HG03060 (cell line): ENCODE measurements around the gene DNAAF5.

ENCODE experiments used
- ATAC-seq: cut with Tn5 transposase; IDR thresholded peaks from one replicate; pipeline ENCODE4 v1.9.1; 2021; ENCODE audit warnings: low read depth, moderate number of reproducible peaks; ENCODE audit not compliant: unreplicated experiment

The DNAAF5 gene

DNA sequence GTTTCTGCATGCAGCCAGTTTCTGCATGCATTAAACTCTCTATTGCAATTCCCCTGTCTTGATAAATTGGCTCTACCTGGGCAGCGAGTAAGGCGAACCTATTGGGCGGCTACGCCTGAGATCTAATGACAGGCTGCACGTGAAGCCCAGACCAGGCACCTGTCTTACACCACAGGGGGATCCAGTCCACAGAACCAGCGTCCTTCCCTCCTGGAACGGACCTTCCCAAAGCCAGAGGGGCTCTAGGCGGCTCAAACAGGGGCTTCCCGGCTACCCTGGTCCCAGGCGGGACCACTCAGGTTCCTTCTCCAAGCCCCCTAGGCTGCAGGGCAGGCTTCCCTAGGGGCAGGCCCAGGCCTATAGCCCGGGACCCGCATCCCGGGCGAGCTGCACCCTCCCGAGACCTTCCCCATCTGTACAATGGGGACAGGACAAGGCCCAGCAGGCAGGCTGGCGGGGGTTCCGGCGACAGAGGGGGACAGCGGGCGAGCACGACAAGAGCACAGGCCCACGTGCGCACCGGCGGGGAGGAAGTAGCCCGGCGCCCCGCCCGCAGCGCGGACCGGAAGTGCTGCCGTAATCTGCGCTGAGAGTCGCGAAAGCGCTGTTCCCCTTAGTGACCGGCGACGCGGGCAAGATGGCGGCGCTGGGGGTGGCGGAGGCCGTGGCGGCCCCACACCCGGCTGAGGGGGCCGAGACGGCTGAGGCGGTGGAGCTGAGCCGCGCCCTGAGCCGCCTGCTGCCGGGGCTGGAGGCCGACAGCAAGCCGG is at the start of gene DNAAF5:
DNAAF5 (plus strand) TSS at position 616 of the 770 bp plus-strand sequence; CDS start at position 638, 22 bp downstream.
- ATAC-seq: peak; percentile 78

DNA sequence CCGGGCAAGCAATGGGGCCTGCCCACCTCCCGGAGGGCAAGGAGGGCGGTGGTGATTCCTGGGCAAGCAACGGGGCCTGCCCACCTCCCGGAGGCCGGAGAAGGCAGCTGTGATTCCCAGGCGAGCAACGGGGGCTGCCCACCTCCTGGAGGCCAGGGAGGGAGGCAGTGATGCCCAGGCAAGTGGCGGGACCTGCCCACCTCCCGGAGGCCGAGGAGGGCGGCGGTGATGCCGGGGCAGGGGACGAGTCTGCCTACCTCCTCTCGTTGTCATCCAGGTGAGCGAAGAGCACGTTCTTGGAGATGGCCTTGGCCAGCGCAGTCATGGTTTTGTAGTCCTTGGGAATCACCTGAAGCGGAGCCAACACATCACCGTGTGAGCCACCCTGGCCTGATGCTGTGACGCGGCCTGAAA is 49.5 kb upstream of the DNAAF5 start:
- no peak for ATAC-seq

DNA sequence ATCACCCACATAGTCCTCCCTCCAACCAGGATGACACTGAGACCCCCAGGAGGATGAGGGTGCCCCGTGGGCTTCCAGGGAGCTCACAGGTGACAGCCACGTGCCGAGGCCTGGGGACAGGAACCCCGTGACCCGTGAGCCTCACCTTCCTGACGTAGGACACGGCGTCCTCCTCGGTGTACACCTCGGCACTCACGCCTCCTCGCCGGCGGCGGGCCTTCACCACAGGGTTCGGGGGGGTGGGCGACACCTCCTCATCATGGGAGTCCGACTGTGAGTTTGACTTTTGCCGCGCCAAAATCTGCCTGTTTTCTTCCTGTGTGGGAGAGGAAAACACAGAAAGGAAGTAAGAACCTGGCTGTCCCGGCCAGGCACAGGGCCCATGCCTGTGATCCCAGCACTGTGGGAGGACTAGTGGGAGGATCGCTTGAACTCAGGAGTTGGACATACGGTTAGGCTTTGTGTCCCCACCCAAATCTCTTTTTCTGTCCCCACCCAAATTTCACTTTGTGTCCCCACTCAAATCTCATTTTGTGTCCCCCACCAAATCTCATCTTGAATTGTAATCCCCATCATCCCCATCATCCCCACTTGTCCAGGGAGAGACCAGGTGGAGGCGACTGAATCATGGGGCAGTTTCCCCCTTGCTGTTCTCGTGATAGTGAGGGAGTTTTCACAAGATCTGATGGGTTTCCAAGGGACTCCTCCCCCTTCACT is 45.9 kb upstream of the DNAAF5 start:
- no peak for ATAC-seq

DNA sequence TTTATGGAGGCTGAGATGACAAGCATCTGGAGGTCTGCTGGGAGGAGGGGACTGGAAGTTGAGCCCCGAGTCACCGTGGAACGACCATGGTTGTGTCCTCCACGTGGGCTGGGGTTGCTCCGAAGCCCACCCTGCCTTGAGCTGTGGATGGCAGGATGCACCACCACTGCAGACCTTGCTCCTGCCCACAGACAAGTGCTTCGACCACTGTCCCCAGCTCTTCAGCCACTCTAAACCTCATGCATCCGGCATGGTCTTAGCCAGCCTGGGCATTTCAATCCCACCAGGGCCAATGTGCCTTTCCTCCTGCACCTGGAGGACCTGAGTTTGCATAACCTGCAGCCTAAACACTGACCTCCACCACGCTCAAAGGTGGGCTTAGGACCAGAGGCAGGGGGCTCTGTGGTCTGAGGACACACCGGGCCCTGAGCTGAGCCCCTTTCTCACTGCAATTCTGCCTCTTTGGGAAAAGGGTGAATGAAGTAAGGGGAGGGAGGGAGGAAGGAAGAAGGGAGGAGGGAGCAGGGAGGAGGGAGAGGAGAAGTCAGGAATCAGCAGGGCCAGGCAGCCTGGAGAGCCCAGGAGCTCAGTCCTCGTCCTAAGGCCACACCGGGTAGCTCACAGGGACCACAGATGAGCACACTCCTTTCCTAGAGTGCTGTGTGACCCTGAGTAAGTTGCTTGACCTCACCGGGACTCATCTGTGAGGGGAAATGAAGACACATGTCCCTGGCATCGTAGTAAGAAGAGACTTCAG is 44.8 kb upstream of the DNAAF5 start:
- ATAC-seq: no peak

DNA sequence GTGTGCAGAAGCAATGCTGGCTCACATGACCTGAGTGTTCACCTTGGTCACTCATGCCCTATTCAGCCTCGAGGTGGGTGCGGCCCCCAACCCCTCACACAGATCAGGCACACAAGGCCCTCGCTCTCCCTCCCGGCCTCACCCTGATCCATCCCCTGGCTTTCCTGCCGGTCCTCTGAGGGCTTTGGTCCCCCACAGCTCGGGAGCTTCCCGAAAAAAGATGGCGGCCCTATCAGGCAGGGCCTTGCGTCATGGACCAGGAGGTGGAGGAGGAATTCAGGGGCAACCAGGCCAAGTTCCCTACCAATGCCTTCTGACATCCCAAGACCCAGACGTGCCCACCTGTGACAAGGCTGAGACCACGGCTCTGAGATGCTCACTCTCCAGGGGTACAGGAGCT is 43.7 kb upstream of the DNAAF5 start:
- no peak for ATAC-seq

DNA sequence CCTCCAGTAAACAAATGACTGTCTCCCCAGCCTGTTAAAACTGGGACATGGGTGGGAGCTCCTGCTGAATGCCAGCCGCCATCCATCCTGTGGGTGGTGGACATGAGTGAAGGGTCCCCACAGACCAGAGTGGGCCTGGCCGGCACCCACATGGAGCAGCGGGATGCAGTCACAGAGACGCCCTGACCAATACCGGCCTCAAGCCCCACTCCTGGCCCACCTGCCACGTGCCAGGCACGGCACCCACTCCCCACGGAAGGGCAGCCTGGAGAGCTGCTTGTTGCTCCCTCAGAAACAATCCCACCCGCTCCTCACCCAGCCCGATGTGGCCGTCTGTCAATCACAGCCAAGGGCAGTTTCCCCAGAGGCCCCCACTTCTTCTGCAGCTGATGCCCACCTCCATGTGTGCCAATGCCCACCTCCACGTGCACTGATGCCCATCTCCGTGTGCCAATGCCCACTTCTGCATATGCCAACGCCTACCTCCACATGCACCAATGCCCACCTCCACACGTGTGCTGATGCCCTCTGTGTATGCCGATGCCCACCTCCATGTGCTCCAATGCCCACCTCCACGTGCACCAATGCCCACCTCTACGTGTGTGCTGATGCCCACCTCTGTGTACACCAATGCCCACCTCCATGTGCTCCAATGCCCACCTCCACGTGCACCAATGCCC is 42.8 kb upstream of the DNAAF5 start:
- no peak for ATAC-seq

DNA sequence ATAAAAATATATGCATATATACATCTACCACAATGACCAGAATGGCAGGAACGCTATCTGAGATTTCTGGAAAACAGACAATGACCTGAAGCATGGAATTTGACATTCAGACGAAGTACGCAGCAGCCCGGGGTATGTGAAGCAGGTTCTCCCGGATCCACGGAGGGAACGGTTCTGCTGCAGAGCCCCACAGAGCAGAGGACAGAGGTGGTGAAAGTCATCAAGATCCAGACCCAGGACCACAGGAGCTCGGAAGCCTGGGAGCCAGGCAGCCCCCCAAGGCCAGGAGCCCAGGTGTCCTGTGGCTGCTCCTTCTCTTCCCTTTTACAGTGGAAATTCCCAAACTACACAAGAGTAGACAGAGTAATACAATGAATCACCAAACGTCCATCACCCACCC is 42.1 kb upstream of the DNAAF5 start:
- no peak for ATAC-seq

DNA sequence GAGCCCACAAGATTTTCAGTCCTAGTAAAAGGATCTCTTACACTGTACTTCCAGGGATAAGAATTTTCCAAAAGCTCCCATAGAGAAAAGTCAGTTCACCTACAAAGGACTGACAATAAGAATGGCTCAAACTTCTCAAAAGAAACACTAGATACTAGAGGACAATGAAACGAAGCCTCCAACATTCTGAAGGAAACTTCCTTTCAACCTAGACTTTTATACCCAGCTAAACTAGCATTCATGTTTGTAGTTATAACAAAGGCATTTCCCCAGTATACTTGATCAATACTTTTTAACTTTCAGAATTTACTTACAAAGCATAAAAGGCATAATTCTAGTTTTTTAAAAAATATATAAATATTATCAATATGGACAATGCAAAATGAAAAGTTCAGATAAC is 41.0 kb upstream of the DNAAF5 start:
- no peak for ATAC-seq

DNA sequence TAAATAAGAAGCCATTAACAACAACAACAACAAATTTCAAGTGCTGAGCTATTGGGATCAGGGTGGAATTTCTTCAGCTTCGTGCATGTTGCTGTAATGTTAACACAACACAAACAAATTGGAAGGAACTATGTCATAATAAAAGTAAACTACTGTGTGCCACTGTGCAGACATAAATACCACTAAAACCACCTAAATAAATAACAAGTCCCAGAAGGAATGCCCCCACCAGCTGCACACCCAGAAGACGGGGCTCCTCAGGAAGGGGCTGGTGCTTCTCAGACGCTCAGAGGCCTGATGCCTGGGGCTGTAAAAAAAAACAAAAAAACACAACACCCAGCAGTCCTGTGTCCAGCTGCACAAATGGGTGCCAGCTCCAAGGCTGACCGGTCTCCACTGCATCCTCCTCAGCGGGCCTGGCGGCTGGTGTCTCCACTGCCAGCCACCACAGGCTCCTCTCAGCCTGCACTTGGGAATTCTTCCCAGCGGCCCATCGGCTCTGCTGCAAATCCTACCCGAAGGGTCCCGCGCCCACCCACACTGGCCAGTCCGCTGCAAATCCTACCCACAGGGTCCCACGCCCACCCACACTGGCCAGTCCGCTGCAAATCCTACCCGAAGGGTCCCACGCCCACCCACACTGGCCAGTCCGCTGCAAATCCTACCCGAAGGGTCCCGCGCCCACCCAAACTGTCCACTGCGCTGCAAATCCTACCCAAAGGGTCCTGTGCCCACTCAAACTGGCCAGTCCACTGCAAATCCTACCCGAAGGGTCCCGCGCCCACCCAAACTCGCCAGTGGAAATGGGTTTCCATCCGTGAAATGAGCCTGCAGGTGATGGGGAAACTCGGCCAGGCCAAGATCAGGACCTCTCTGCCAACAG is 35.8 kb upstream of the DNAAF5 start:
- ATAC-seq: no peak

DNA sequence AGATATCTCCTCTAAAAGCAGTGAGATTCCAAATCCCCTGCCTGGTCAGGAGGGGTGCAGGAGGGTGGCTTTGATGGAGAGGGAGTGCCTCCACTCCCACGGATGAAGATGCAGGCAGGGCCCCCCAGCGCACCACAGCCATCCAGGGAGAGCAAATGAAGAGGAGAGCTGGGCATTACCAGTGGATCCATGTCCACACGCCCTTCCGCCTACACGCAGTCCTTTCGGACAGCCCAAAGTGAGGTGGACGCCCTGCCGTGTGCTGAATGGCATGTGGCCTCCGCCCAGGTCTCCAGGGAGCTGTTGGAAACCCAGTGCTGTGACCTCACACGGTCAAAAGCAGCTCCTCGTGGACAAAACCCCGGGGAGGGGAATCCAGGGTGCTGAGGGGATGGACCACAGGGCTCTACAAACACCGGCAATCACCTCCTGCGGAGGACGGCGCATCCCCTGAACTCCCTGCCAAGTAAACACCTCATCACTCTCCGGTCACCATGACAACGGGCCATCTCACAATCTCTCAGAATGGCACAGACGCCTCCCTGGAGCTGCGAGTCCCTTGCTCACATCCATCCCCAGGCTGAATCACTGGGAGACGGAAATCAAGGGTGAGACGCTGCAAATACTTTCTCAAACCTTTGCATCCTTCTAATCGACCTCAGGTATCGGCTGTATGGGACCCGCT is 35.0 kb upstream of the DNAAF5 start:
- no peak for ATAC-seq

DNA sequence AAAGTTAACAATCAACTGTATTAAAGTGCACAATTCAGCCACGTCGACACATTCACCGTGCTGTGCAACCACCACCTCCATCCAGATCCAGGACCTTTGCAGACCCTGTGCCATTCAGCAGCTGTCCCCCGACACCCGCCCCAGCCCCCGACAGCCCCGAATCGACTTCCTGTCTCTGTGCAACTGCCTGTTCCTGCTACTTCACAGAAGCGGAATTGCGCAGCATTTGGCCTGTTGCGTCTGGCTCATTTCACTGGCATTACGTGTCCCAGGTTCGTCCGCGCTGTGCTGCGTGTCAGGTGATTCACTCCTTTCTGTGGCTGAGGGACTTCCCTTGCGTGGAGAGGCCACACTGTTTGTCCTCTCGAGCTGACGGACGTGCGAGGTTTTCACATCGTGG is 33.2 kb upstream of the DNAAF5 start:
- ATAC-seq: no peak

DNA sequence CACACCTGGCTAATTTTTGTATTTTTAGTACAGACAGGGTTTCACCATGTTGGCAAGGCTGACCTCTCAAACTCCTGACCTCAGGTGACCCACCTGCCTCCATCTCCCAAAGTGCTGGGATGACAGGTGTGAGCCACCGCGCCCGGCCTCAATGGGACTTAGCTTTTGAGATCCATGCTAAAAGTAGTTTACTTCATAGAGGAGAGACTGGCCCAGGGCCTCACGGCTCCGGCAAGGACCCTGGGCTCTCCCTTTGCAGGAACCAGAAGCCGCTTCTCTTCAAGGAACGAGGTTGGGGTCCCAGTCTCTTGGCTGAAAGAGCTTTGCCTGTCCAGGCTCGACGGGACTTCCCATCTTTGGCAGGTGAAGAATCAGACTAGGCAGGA is 30.1 kb upstream of the DNAAF5 start:
- ATAC-seq: no peak

DNA sequence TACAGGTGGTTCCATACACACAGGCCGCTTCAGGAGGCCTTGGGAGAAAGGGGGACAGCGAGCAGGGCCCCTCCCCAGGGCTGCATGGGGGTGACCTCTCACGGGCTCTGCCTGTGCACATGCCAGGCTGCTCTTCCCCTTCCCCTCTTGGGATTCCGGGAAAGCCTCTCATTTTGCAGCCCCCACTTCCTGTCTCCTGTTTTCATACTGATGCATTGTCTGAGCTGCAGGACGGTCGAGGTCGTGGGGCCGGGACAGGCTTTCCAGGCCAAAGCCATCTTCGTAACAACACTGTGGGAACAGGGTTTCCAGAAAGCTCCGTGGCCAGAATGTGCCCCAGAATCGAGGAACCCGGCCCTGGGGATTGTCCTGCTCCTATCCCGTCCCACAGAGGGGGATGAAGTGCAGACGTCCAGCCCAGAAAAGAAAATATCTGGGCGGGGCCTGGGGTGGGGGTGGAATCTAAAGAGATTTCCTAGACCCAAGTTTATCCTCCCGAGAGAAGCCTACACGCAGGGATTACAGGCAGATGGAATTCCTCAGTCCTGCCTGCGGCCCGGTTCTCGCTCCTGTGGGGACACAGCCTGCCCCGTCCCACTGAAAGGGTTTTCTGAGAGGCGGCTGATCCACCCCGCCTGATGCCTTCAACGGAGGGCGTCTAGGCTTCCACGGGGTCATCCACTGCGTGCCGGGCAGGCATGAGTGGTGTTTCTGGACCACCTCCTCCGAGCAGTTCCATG is 29.5 kb upstream of the DNAAF5 start:
- ATAC-seq: no peak

DNA sequence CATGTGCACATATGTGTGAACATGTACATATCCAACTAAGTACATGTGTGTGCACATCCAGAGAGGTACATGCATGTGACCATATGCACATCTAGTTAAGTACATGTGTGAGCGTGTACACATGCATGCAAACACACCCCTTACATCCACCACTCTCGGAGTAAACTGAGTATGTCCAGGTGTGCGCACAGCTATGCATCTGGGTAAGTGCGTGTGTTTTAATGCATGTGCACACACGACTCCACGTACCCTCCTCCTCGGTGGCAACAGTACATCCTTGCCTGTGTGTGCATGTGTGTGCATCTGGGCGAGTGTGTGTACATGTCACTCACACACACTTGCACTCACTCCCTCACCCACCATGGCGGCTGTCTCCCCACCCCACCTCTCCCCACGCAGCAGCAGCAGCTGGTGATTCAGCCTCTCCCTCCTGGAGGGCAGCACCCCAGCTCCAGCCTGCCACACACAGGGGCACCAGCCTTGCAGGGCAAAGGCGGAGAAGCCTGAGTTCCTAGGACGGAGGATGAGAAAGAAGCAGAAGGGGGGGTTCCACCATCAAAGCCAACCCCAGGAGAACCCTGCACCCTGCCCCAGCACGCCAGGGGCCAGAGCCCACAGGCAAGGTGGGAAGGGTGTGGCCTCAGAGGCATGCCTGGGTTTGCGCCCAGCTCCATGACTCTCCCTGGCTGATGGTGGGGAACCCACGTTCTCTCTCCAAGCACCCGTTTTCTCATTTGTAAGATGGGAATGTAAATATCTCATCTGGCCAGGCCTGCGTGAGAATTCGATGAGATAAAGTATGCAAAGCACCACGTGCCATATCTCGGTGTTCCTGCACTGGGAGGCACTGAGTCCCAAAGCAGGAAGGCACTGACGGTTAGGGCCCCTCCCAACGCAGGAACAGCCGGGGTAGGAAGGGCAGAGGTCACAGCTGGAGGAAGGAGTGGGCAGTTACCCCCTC is 27.7 kb upstream of the DNAAF5 start:
- ATAC-seq: no peak

DNA sequence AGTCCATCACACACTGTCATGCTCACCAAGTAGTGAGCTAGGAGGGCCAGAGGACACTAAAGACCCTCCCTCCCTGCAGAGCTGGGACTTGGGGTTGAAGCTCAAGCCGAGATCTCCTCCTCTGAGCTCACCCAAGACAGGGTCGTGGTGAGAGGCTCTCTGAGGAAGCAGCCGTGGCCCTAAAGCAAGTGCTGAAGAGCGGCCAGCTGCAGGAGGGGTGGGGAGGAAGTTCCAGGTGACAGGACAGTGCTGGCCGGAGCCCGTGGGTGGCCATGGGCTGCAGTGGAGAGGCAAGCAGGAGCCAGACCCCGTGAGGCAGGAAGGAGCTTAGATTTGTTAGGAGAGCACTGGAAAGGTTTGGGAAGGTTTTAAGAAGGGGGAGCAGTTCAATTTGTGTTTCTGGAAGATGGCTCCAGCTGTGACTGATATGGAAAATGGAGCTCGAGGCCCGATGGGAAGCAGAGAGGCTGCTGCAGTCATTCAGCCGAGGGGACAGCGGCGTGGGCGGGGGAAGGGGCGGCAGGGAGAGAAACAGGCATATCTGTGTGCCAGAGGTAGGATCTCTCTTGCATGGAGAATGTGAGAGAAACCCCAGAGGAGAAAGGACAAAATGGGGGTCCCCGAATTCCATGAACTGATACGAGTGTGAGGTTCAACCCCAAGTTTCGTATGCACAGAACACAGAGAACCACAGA is 26.9 kb upstream of the DNAAF5 start:
- no peak for ATAC-seq

DNA sequence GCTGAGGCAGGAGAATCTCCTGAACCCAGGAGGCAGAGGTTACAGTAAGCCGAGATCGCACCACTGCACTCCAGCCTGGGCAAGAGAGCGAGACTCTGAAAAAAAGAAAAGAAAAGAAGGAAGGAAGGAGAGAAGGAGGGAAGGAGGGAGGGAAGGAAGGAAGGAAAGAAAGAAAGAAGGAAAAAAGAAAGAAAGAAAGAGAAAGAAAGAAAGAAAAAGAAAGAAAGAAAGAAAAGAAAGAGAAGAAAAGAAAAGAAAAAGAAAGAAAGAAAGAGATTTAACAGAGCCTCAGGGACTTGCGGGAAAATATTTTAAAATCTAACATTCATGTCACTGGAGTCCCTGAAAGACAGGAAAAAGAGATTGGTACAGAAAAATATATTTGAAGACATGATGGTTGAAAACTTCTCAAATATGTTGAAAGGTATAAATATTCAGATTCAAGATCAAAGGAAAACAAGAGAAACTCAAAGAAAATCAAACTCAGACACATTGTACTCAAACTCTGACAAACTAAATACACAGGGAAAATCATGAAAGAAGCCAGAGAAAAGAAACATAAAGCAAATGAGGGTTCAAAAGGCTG is 25.3 kb upstream of the DNAAF5 start:
- no peak for ATAC-seq

DNA sequence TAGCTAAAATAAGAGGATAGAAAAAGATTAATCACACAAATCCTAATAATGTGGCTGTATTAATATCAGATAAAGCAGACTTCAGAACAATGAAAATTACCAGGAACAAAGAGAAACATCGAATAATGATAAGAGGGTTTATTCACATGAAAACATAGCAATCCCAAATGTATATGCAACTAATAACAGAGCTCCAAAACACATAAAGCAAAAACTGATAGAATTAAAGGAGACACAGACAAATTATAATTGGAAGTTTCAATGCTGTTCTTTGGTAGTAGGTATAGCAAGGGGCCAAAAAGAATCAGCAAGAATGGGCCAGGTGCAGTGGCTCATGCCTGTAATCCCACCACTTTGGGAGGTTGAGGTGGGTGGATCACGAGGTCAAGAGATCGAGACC is 23.4 kb upstream of the DNAAF5 start:
- no peak for ATAC-seq
